Astrocyte (in vitro differentiated cells and primary cell): ENCODE results near the gene TEAD1.

Experiments
- EZH2 ChIP-seq: IDR thresholded peaks from 2 replicates; pipeline ENCODE4 v1.6.1; 2012; ENCODE audit warnings: mild to moderate bottlenecking, low read length, inconsistent platforms; ENCODE audit not compliant: insufficient read depth
- TF ChIP-seq, protein P1 (sequence below): IDR thresholded peaks from 2 replicates; pipeline ENCODE4 v1.5.1; 2011; ENCODE audit warnings: low read depth, mild to moderate bottlenecking, inconsistent platforms, low read length, moderate library complexity; ENCODE audit not compliant: insufficient read depth

DNA sequence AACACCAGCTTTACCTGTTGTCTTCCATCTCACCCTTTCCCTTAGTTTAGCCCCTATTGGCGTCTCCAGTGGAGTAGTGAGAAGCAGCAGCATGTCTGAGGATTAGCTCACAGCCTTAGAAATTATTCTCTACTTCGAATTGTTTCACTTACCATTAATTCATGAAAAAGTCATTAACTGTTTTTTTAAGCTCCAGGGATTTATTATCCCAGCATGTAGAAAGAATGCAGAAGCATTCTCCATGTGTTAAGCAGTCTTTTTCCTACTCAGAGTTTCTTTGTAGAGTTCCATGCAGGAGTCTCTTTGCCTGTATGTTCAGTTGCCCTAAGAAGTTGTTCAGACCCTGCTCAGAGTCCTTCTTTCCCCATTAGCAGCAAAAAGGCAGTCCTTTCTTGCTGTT, 197.0 kb downstream of the TEAD1 start:
- TF ChIP-seq EZH2 = no peak
- TF ChIP-seq, protein P1, sequence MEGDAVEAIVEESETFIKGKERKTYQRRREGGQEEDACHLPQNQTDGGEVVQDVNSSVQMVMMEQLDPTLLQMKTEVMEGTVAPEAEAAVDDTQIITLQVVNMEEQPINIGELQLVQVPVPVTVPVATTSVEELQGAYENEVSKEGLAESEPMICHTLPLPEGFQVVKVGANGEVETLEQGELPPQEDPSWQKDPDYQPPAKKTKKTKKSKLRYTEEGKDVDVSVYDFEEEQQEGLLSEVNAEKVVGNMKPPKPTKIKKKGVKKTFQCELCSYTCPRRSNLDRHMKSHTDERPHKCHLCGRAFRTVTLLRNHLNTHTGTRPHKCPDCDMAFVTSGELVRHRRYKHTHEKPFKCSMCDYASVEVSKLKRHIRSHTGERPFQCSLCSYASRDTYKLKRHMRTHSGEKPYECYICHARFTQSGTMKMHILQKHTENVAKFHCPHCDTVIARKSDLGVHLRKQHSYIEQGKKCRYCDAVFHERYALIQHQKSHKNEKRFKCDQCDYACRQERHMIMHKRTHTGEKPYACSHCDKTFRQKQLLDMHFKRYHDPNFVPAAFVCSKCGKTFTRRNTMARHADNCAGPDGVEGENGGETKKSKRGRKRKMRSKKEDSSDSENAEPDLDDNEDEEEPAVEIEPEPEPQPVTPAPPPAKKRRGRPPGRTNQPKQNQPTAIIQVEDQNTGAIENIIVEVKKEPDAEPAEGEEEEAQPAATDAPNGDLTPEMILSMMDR = no peak
